IPS DF 4.7 (cell line): ENCODE data around the gene C1orf52.

ENCODE experiments used
- DNase-seq: peaks from one replicate; pipeline ENCODE4 v3.0.0-alpha.2; 2013; ENCODE audit warnings: low spot score; ENCODE audit errors: extremely low read depth

C1orf52 gene

DNA sequence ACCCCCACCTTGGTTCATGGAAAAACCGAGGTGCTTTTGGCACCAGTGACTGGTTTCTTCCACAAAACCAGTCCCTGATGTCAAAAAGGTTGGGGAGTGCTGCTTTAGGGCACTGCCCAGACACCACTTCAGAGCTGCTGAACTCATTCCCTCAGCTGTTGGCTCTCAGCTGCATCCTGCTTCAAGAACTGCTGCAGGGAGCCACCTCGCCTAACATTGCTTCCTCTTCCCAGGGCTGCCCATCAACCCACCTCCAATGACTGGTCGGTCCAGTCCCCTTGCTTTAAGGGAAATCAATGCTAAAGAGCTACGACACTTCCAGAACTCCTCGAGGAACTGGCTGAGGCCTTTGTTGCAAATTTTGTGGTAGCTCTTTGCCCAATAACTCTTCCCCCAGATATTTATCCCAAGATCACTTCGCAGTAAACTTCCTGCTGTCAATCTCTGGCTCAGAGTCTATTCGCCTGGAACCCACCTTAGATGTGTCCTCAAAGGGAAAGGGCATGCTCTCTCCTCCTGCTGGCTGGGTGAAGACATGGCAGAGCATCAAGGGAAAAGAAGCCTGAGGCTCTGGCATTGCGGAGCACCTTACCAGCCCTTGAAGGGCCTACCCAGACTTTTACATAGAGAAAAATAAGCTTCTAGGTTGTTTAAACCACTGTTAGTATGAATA, 29.0 kb downstream of the C1orf52 start:
- DNase-seq: no peak

DNA sequence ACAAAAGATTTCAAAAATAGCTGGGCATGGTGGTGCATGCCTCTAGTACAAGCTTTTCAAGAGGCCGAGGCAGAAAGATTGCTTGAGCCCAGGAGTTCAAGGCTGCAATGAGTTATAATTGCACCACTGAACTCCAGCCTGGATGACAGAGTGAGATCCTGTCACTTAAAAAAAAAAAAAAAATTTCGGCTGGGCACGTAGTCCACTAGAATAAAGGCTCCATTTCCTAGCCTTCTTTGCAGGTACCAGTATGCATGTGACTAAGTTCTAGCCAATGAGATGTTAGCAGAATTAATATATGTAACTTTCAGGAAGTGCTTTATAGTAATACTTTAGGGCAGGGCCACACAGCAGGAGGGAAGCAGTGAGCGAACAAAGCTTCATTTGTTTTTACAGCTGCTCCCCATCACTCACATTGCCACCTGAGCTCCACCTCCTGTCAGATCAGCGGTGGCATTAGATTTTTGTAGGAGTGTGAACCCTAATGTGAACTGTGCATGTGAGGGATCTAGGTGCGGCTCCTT, 29.8 kb downstream of the C1orf52 start:
- DNase-seq: no peak

DNA sequence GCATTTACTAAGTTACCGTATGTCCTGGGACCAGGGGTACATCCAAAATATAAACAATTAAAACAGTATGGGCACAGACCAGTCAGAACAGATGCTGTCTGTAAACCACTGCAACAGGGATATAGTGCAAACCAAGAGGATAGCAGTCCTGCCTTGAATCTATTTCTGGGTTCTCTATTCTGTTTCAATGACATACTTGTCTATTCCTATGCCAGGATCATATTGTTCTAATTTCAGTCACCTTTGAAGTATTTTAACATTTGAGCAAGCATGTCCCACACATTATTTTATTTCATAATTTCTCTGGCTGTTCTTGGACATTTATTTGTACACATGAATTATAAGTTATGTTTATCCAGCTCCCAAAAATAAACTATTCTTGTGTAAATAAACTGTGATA, 30.5 kb downstream of the C1orf52 start:
- no peak for DNase-seq

GRCh38 chr1:85225624-85226380, 33.7 kb downstream of the C1orf52 start:
- DNase-seq: no peak

GRCh38 chr1:85224734-85225623, 34.5 kb downstream of the C1orf52 start:
- DNase-seq: no peak

- no peak for DNase-seq
These were observed 35.2 kb downstream of the C1orf52 start for GRCh38 chr1:85224295-85224694.

DNA sequence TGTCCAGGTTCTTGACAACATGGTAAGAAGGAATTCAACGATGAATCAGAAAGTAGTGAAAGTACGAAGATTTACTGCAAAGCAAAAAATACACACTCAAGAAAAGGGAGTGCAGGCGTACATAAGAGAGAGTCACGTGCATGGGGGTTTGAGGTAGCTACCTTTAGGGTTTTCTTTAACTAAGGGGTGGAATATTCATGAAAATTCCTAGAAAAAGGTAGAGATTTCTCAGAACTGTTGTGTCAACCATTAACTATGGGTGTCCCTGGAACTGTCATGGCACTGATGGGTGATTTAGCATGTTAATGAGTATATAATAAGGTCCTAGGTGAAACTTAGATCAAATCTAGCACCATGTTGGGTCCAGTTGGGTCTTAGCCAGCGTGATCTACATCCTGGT, 36.1 kb downstream of the C1orf52 start:
- DNase-seq: no peak

- DNase-seq: no peak
These were observed 38.7 kb downstream of the C1orf52 start for GRCh38 chr1:85220756-85221201.

DNA sequence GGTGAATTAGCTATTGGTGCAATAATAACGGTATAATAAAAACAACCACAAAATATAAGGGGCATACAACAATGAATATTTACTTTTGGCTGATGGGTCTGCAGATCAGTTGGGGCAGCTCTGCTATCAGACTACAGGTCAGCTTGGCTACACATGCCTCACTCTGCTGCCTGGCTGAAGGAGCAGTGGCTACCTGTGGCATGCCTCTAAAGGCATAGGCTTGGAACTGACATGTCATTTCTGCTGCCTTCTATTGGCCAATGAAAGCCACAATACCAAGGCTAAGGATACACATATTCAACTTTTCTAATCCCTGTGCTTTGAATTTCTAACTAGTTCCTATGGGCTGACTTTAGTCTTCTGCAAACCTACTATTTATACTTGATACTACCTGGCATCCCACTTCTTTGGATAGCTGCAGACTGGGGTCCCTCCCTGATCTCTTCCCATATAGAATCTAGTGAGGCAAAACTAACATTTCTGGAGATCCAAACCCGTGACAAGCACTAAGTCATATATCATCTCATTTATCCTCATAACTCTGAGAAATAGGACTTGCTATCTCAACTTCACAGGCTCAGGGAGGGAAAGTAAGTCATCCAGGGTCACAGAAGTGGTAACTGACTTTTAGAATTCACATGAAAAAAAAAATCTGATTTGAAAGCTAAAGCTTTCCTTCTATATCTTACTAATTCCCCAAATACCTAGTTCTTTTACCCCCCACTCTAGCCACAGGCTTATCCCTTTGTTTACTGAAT, 39.4 kb downstream of the C1orf52 start:
- DNase-seq: no peak

- DNase-seq: no peak
These were observed 42.8 kb downstream of the C1orf52 start for GRCh38 chr1:85216697-85217096.

DNA sequence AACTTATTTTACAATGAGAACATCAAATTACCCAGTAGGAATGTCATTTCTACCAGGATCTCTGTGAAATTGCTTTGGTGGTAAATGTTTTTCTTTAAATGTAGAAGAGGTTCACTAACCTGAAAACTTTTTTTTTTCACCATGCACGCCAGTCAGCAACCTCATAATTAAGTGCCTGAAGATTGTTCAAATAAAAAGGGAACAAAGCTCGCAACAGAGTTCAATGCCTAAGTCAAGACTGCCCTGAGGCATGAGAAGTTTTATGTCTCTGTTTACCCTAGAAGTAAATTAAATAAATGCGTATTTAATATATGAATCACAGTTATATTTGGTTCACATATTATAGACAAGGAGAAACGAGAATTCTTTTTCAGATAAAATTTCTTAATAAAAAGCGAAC, 44.8 kb downstream of the C1orf52 start:
- DNase-seq: no peak

DNA sequence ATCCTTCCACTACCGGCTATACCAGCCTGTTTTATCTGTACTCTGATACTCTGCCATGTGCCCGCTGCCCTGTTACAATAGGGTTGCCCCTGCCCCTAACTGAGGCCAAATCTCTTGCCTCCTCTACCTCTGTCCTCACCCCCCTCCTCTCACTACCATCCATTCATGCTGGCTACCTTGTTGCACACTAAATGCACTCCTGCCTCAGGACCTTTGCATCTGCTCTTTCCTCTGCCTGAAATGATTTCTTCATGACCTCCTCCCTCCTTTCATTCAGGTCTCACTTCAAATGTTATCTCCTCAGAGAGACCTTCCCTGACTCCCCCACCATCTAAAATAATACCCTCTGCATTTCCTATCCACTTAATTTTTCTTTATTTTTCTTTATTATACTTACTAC, 51.0 kb downstream of the C1orf52 start:
- no peak for DNase-seq

DNA sequence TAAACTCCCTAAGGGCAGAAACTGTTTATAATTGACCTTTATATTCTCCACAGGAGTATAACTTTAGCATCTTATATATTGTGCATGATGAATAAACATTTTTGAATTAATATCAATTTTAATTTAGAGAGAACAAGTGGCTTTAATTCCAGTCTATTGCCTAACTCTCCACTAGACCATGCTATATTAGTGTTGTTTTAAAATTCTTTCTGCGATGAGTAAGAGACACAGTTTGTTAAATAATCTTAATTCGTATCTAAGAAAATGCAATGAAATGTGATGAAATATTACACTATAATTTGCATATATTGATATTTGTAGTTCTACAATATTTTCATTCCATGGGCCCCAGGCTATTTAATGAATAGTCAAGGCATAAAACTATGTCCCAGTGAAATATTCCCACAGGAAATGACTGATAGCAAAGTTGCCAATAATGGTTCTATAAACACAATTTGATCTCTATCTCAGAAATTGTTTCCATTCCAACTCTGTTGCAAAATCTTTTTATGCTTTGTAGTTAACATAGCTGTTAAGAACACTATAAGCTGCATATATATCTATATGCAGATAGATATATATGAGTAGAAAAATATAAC, 55.8 kb downstream of the C1orf52 start:
- DNase-seq: no peak

DNA sequence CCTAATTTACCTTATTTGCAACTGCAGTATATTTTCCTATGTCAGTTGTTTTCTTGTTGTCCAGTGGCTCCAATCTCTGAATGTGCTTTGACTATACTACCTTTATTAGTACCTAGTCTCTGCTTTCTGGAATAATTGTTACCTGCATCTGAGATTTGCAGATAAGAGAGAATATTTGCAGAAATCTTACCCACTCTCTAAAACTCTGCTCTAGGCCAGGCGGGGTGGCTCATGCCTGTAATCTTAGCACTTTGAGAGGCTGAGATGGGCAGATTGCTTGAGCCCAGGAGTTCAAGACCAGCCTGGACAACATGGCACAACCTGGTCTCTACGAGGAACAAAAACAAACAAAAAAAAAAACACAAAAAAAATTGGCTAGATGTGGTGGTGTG, 56.6 kb downstream of the C1orf52 start:
- DNase-seq: no peak

DNA sequence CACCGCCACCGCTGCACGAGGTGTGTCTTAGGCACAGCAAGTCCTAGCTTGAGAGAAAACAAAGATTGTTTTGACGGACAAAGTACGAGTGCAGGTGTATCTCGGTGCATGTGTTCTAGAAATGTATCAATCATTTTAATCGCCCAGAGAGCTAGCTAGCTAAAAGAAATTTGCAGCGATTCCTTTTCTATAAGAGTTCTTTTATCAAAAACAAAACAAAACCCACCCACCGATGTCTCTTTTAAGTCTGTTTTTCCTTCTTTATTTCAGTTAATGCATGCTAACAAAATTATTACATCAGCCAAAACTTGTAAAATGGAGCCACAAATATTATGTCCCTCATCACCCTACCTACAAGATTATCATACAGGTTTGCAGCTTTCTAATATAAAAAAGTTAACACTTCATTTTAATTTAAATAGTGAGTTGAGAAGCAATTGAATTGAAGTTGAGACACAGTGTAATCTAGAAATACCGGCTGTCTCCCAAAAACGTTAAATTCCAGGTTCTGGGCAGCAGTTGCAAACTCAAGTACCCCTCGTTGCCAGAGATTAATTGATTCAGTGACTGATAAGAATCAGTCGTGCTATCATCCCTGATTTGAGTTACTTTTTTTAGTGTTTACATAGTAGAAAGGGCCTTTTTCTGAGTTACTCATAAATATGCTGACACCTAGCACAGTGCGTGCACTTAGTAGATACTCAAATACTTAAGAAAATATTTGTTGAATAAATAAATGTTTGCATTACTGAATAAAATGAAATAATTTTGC, 57.2 kb downstream of the C1orf52 start:
- no peak for DNase-seq

DNA sequence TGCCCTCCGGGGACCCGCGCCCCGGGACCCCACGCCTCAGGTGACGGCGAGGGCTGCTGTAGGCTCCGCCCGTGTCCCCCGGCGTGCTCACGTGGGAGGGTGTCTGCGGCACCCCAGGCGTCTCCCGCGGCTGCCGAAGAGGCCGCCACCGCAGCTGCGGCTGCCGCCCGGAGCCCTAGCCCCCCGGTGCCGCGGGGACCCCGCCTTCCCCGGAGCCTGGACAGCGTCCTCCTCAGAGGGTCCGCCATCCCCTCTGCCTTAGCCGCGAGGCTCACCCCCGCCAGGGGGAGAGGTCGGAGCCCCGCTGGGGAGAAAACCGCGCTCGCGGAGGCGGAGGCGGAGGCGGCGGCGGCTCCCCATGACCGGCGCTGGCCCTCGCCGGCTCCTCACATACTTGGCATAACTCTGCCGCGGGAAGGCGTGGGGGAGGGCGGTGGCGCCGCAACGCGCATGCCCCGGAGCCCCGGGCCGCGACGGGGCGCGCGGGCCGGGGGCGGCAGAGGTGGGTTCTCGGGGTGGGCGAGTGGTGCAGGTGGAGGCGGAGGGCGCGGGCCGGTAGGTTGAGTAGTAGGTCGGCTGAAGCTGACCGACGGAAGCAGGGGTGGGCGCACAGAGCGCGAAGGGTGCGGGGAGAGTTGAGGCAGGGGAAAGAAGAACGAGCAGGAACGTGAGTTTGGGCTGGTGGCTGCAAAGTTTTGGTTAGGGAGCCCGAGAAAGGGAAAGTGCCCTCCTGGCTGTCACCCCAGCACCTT, 57.9 kb downstream of the C1orf52 start:
- no peak for DNase-seq

GRCh38 chr1:85200463-85201339, 58.8 kb downstream of the C1orf52 start, which contains the start of gene SYDE2:
TSS of gene SYDE2 (minus strand) at chr1:85201016. CDS start at chr1:85200996, 20 bp downstream.
- no peak for DNase-seq
